ENCODE measurements around the gene TDRD9.

- TF ChIP-seq, protein P1, sequence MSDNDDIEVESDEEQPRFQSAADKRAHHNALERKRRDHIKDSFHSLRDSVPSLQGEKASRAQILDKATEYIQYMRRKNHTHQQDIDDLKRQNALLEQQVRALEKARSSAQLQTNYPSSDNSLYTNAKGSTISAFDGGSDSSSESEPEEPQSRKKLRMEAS (IDR thresholded peaks at IDR 0.05): no peak
- TF ChIP-seq YY1 (IDR thresholded peaks at IDR 0.05; ENCODE audit: low read depth): no peak
- no peak for TF ChIP-seq EP300 (IDR thresholded peaks at IDR 0.05; ENCODE audit: borderline replicate concordance)
- no peak for TF ChIP-seq CREB1 (IDR thresholded peaks at IDR 0.05; ENCODE audit: low read depth)
- TF ChIP-seq CEBPB (IDR thresholded peaks at IDR 0.05): no peak
- no peak for TF ChIP-seq RAD21 (IDR thresholded peaks at IDR 0.05; ENCODE audit: low read depth)
- TF ChIP-seq TEAD4 (IDR thresholded peaks at IDR 0.05): no peak
- TF ChIP-seq FOXM1 (IDR thresholded peaks at IDR 0.05; ENCODE audit: borderline replicate concordance, low read depth): no peak
- TF ChIP-seq TCF12 (IDR thresholded peaks at IDR 0.05; ENCODE audit: low read depth): no peak
- TF ChIP-seq, protein P2, sequence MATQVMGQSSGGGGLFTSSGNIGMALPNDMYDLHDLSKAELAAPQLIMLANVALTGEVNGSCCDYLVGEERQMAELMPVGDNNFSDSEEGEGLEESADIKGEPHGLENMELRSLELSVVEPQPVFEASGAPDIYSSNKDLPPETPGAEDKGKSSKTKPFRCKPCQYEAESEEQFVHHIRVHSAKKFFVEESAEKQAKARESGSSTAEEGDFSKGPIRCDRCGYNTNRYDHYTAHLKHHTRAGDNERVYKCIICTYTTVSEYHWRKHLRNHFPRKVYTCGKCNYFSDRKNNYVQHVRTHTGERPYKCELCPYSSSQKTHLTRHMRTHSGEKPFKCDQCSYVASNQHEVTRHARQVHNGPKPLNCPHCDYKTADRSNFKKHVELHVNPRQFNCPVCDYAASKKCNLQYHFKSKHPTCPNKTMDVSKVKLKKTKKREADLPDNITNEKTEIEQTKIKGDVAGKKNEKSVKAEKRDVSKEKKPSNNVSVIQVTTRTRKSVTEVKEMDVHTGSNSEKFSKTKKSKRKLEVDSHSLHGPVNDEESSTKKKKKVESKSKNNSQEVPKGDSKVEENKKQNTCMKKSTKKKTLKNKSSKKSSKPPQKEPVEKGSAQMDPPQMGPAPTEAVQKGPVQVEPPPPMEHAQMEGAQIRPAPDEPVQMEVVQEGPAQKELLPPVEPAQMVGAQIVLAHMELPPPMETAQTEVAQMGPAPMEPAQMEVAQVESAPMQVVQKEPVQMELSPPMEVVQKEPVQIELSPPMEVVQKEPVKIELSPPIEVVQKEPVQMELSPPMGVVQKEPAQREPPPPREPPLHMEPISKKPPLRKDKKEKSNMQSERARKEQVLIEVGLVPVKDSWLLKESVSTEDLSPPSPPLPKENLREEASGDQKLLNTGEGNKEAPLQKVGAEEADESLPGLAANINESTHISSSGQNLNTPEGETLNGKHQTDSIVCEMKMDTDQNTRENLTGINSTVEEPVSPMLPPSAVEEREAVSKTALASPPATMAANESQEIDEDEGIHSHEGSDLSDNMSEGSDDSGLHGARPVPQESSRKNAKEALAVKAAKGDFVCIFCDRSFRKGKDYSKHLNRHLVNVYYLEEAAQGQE (IDR thresholded peaks at IDR 0.05; ENCODE audit: low read depth): no peak
- TF ChIP-seq TAF1 (IDR thresholded peaks at IDR 0.05; ENCODE audit: low read depth): no peak
- TF ChIP-seq NFIC (IDR thresholded peaks at IDR 0.05): no peak
- TF ChIP-seq EGR1 (IDR thresholded peaks at IDR 0.05): no peak
- TF ChIP-seq ZBTB7A (IDR thresholded peaks at IDR 0.05; ENCODE audit: low read depth): no peak
These were observed 67.6 kb downstream of the TDRD9 start for GRCh38 chr14:103995876-103996275.
